Fibroblast of the aortic adventitia (primary cell): ENCODE data around the gene PRKX. TPM values are rescaled to one million over a fixed set of nuclear protein-coding genes. Genes with fewer than 3 reads are reported as not detected.
A peak's percentile ranks its signal among the peaks of the same experiment; 100 is the strongest.
"Not testable (repeated sequence)": the region's sequence is repeated elsewhere in the genome, so short reads cannot be mapped to it uniquely, and the experiment has no call there.

ENCODE experiments used
- DNase-seq: peaks from one replicate; pipeline ENCODE4 v3.0.0-alpha.2; 2010; ENCODE audit warnings: low read depth
- H3K4me3 ChIP-seq: 2 replicates; pipeline ENCODE4 v1.5.1; 2011; ENCODE audit warnings: low read depth, mild to moderate bottlenecking, control low read depth, low read length, moderate library complexity
- CTCF ChIP-seq: IDR thresholded peaks from 2 replicates; pipeline ENCODE4 v1.5.1; 2011; ENCODE audit warnings: mild to moderate bottlenecking, low read length, control low read depth, inconsistent platforms; ENCODE audit not compliant: insufficient read depth
- total RNA-seq: library from RNA; depleted of rRNA; stranded (reverse); fragments of >200 nt; gene quantifications from 2 replicates; pipeline ENCODE4 v1.2.3, GENCODE V29; 2012; ENCODE audit warnings: low replicate concordance

PRKX gene
- total RNA-seq, 1 donor, result 7.5 TPM

GRCh38 chrX:3697701-3698279, 15.7 kb downstream of the PRKX start:
- no peak for TF ChIP-seq CTCF
- no peak overlapping the region for H3K4me3 ChIP-seq
- DNase-seq, result peak; percentile 23

DNA sequence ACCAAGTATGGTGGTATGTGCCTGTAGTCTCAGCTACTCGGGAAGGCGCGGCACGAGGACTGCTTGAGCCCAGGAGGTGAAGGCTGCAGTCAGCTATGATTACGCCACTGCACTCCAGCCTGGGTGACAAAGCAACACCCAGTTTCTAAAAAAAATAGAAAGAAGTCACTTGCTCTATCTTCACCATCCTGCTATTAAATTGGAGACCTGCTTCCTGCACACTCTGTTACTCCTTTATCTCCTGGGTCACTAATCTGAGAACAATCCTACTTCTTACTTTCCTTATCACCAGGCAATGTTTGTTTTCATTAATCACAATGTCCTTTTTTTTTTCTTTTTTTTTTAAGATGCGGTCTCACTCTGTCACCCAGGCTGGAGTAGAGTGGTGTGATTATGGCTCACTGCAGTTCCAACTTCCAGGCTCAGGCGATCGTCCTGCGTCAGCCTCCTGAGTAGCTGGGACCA, 16.2 kb downstream of the PRKX start:
- no peak overlapping the region for H3K4me3 ChIP-seq

DNA sequence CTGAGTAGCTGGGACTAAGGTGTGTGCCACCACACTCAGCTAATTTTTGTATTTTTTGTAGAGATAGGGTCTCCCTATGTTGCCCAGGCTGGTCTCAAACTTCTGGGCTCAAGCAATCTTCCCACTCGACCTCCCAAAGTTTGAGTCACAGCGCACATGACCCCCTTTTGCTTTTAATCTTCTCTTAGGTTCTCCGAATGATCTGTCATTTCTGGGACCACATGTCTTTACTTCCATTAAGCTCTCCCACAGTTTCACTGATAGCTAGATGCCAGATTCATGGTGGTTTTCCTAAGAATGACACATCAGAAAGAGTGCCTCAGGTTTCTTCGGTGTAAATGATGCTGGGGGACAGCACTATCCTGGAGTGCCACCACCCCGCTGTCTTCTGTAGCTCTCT, 17.9 kb downstream of the PRKX start:
- DNase-seq, result no peak
- H3K4me3 ChIP-seq, result no peak overlapping the region
- no peak for TF ChIP-seq CTCF

More for the DNA sequence above, 16.2 kb downstream of the PRKX start:
- DNase-seq, result no peak
- no peak for TF ChIP-seq CTCF

DNA sequence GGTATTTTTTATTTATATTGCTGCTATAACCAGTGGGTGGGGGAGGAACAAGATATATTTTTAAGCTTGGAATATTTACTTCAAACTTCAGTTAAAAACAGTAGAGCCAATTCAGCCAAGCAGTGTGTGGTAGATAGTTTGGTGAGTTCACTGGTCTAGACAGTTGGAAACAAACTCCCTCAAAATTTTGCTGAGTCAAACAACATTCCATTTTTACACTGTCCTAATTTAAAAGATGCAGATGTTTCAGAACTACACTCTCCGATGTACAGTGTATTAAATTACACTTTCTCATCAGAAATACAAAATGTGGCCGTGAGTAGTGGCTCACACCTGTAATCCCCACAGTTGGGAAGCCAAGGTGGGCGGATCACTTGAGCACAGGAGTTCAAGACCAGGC, 23.3 kb downstream of the PRKX start:
- no peak for TF ChIP-seq CTCF

GRCh38 chrX:3683236-3683635, 30.2 kb downstream of the PRKX start:
- DNase-seq, H3K4me3 ChIP-seq: not testable (repeated sequence)

More for the DNA sequence above, 23.3 kb downstream of the PRKX start:
- DNase-seq, result peak; percentile 33
- H3K4me3 ChIP-seq, result no peak overlapping the region

DNA sequence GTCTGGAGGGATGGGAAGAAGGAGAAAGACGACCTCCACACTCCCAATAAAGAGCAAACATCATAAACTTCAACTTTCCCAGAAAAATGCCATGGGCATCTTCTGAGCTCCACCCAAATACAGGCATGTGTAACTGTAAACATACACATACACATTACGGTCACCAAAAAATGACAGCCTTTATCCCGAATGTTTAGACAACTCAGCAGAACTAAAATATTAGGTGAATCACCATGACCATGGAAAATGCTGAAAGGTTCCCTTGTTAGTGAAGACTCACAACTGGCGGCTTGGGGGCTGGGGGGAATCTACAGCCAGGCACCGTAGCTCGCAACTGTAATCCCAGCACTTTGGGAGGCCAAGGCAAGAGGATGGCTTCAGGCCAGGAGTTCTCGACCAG, 33.0 kb downstream of the PRKX start:
- TF ChIP-seq CTCF, result no peak
- no peak for DNase-seq
- no peak overlapping the region for H3K4me3 ChIP-seq

DNA sequence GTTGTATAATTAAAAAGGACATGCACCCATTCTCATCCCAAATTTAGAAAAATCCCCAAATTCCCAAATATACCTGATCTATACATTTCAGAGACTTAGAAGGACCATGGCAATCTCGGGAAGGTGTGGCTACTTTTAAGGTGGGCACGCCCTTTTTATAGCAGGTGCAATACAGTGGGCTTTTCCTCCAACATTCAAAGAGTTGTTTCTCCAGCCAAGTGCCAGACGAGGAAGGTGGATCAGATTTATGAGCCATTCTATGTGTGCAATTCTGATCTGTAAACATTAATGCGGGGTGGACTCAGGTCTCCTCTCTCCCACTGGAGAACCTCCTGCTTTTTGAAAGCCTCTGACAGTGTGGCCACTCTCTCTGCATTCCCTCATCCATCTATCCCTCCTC, 33.8 kb downstream of the PRKX start:
- no peak for DNase-seq
- H3K4me3 ChIP-seq, result no peak overlapping the region
- TF ChIP-seq CTCF, result no peak
